A549 (cell line): ENCODE data around the gene KCNB1. TPM values are rescaled to one million over a fixed set of nuclear protein-coding genes. Genes with fewer than 3 reads are reported as not detected.

Experiments
- ATAC-seq, 2 experiments: fragments of 200-7000 bp in 1 of 2; fragments of >200 bp in 1 of 2; cut with Nextera tagmentation in 1 of 2; cut with Tn5 transposase in 1 of 2; 3 replicates each; pipeline versions ENCODE4 v1.8.0 to v1.9.1; 2018 to 2020; ENCODE audit warnings: mild to moderate bottlenecking in 1 of 2, moderate library complexity in 1 of 2
- CTCF ChIA-PET: fragments of 300-600 bp; sonication (Branson Sonifier 250); formaldehyde crosslinking; extraction: SDS; loops from one replicate; lab custom pipeline; 2021; ENCODE audit warnings: antibody characterized with exemption, inconsistent platforms; lab: Yijun Ruan, JAX
- POLR2A ChIA-PET: fragments of 350-600 bp; formaldehyde crosslinking; extraction: SDS; loops from one replicate; lab custom pipeline; 2021; ENCODE audit warnings: antibody characterized with exemption, inconsistent platforms; lab: Yijun Ruan, JAX
- DNase-seq, 2 experiments: peaks; one replicate each; pipeline versions ENCODE4 v3.0.0 to v3.0.0-alpha.2; 2011 to 2016; ENCODE audit warnings: low read depth in 1 of 2, low spot score in 1 of 2
- FAIRE-seq: peaks from 2 replicates; lab custom pipeline; 2011; peaks lifted over from hg19 to GRCh38; lab: Jason Lieb, UNC
- H3K27ac ChIP-seq, 2 experiments: fragments of >200 bp; sonication (Bioruptor Twin); formaldehyde crosslinking; 3 replicates each; pipeline ENCODE4 v1.5.1; 2016 to 2017
- H3K4me1 ChIP-seq: fragments of >200 bp; sonication (Bioruptor Twin); formaldehyde crosslinking; 3 replicates; pipeline ENCODE4 v1.6.1; 2016
- H3K4me2 ChIP-seq: fragments of >200 bp; sonication (Bioruptor Twin); formaldehyde crosslinking; 3 replicates; pipeline ENCODE4 v1.6.1; 2016
- H3K4me3 ChIP-seq: fragments of >200 bp; sonication (Bioruptor Twin); formaldehyde crosslinking; 3 replicates; pipeline ENCODE4 v1.5.1; 2016
- H3K9me3 ChIP-seq: fragments of >200 bp; sonication (Bioruptor Twin); formaldehyde crosslinking; 3 replicates; pipeline ENCODE4 v1.6.1; 2016
- ATOH8 ChIP-seq: fragments of 250-450 bp; sonication (Bioruptor Pico); IDR thresholded peaks from 2 replicates; pipeline ENCODE4 v1.5.0; 2020; ENCODE audit warnings: low read depth, mild to moderate bottlenecking, moderate library complexity
- BHLHE40 ChIP-seq: IDR thresholded peaks from 2 replicates; pipeline ENCODE4 v1.6.1; 2012; ENCODE audit warnings: low read depth, low read length, inconsistent platforms
- FOXS1 ChIP-seq: fragments of 250-450 bp; sonication (Bioruptor Pico); IDR thresholded peaks from 2 replicates; pipeline ENCODE4 v1.5.0; 2020; ENCODE audit warnings: mild to moderate bottlenecking, moderate library complexity
- HDAC2 ChIP-seq: fragments of 200-600 bp; sonication (generic); IDR thresholded peaks from 2 replicates; pipeline ENCODE4 v1.6.1; 2016
- HES2 ChIP-seq: fragments of >200 bp; sonication (Bioruptor Twin); formaldehyde crosslinking; IDR thresholded peaks from 2 replicates; pipeline ENCODE4 v1.6.1; 2016
- HEYL ChIP-seq: fragments of 250-450 bp; sonication (Bioruptor Pico); IDR thresholded peaks from 2 replicates; pipeline ENCODE4 v1.8.0; 2021; ENCODE audit warnings: mild to moderate bottlenecking, moderate library complexity
- HOXA7 ChIP-seq: fragments of 250-450 bp; sonication (Bioruptor Pico); IDR thresholded peaks from 2 replicates; pipeline ENCODE4 v1.5.0; 2020; ENCODE audit warnings: mild to moderate bottlenecking, moderate library complexity
- HOXB13 ChIP-seq: fragments of 250-450 bp; sonication (Bioruptor Pico); IDR thresholded peaks from 2 replicates; pipeline ENCODE4 v1.5.0; 2020; ENCODE audit warnings: low read depth, mild to moderate bottlenecking, moderate library complexity
- HOXB5 ChIP-seq: fragments of 250-450 bp; sonication (Bioruptor Pico); IDR thresholded peaks from 2 replicates; pipeline ENCODE4 v1.5.0; 2020; ENCODE audit warnings: mild to moderate bottlenecking, moderate library complexity
- JUNB ChIP-seq: fragments of >200 bp; sonication (Bioruptor Twin); formaldehyde crosslinking; IDR thresholded peaks from 2 replicates; pipeline ENCODE4 v1.6.1; 2016
- MAX ChIP-seq: IDR thresholded peaks from 2 replicates; pipeline ENCODE4 v1.6.1; 2012
- MAZ ChIP-seq: fragments of 150-350 bp; IDR thresholded peaks from 2 replicates; pipeline ENCODE4 v1.6.1; 2014; ENCODE audit warnings: antibody characterized with exemption, low read depth, low read length, borderline replicate concordance
- NFE2L2 ChIP-seq: fragments of 150-350 bp; conservative IDR thresholded peaks from 2 replicates; pipeline ENCODE4 v1.6.1; 2014; ENCODE audit warnings: low read length
- NPAS2 ChIP-seq: fragments of 250-450 bp; sonication (Bioruptor Pico); IDR thresholded peaks from 2 replicates; pipeline ENCODE4 v1.8.0; 2022; ENCODE audit warnings: mild to moderate bottlenecking, moderate library complexity, borderline replicate concordance
- NR3C1 ChIP-seq: fragments of >200 bp; sonication (Bioruptor Twin); formaldehyde crosslinking; IDR thresholded peaks from 3 replicates; pipeline ENCODE4 v1.6.1; 2017
- POLR2A ChIP-seq: IDR thresholded peaks from 2 replicates; pipeline ENCODE4 v1.6.1; 2012; ENCODE audit warnings: mild to moderate bottlenecking, low read length
- RARB ChIP-seq: fragments of 250-450 bp; sonication (Bioruptor Pico); IDR thresholded peaks from 2 replicates; pipeline ENCODE4 v1.8.0; 2021; ENCODE audit warnings: mild to moderate bottlenecking, moderate library complexity
- REST ChIP-seq: fragments of 200-600 bp; sonication (generic); IDR thresholded peaks from 2 replicates; pipeline ENCODE4 v1.6.1; 2016; ENCODE audit warnings: antibody characterized with exemption, mild to moderate bottlenecking, moderate library complexity
- RNF2 ChIP-seq: fragments of 200-600 bp; sonication (generic); IDR thresholded peaks from 2 replicates; pipeline ENCODE4 v1.6.1; 2016; ENCODE audit warnings: low read depth, mild to moderate bottlenecking, antibody characterized with exemption, moderate library complexity, borderline replicate concordance
- SREBF2 ChIP-seq: fragments of 450-650 bp; IDR thresholded peaks from 2 replicates; pipeline ENCODE4 v1.6.1; 2014; ENCODE audit warnings: mild to moderate bottlenecking, moderate library complexity
- TFCP2L1 ChIP-seq: fragments of 250-450 bp; sonication (Bioruptor Pico); IDR thresholded peaks from 2 replicates; pipeline ENCODE4 v1.5.0; 2021; ENCODE audit warnings: mild to moderate bottlenecking
- TP53 ChIP-seq: fragments of 250-450 bp; sonication (Bioruptor Pico); IDR thresholded peaks from 2 replicates; pipeline ENCODE4 v1.5.0; 2021; ENCODE audit warnings: mild to moderate bottlenecking, moderate library complexity
- USF2 ChIP-seq: fragments of 450-650 bp; IDR thresholded peaks from 2 replicates; pipeline ENCODE4 v1.6.1; 2014; ENCODE audit warnings: antibody characterized with exemption
- ZSCAN20 ChIP-seq: fragments of 250-450 bp; sonication (Bioruptor Pico); IDR thresholded peaks from 2 replicates; pipeline ENCODE4 v1.8.0; 2022; ENCODE audit warnings: mild to moderate bottlenecking, moderate library complexity
- WGBS: methylation state at CpG from one replicate; pipeline ENCODE4 v1.1.6; 2017; ENCODE audit errors: missing lambda C conversion rate; 5-methylcytosine and 5-hydroxymethylcytosine counted together
- polyA plus RNA-seq, 4 experiments: library from polyadenylated mRNA; depleted of rRNA in 3 of 4; stranded (reverse); fragments of >200 nt; fragmentation: RNase III in 1 of 4; extraction: RNeasy Plus Mini Kit Qiagen cat#74134 plus additional on column Dnase treatment in 1 of 4; gene quantifications; 2 replicates in 3 of 4; 3 replicates in 1 of 4; pipeline ENCODE4 v1.2.3, GENCODE V29; 2011 to 2017

KCNB1 gene
- polyA plus RNA-seq, 2 of the 4 experiments (the other 2 are of a cell fraction) = 0.12 to 0.28 TPM

GRCh38 chr20:49391404-49392245, 90.8 kb downstream of the KCNB1 start:
- no peak for FAIRE-seq
- Histone ChIP-seq H3K27ac (no peak overlapping the region), H3K4me1 (peaks cover 4% of the 10 kb centered on the region; the same call in 2 of the 3 replicates), H3K9me3 (no peaks in the 10 kb centered on the region), H3K4me2 (no peak overlapping the region), H3K4me3 (no peak overlapping the region)
- 46% methylated on average over 7 of the region's 7 CpGs for WGBS
- DNase-seq = no peak
- ChIA-PET CTCF (no interaction called here), POLR2A (no interaction called here)
- no peak for TF ChIP-seq ATOH8 (CRISPR knock-in tag)
- TF ChIP-seq USF2 = no peak
- TF ChIP-seq HOXA7 = no peak
- no peak for TF ChIP-seq HOXB13 (CRISPR knock-in tag)
- TF ChIP-seq HES2 = no peak
- no peak for TF ChIP-seq SREBF2
- TF ChIP-seq MAX = no peak
- TF ChIP-seq REST = no peak
- no peak for TF ChIP-seq POLR2A
- no peak for TF ChIP-seq RARB (CRISPR knock-in tag)
- no peak for TF ChIP-seq HEYL (CRISPR knock-in tag)
- no peak for TF ChIP-seq FOXS1
- TF ChIP-seq TFCP2L1 (CRISPR knock-in tag) = no peak
- no peak for TF ChIP-seq HDAC2
- no peak for TF ChIP-seq JUNB
- TF ChIP-seq NR3C1 = no peak
- TF ChIP-seq NFE2L2 = no peak
- no peak for ATAC-seq

- H3K4me1 ChIP-seq = peaks cover 4% of the 10 kb centered on the region; the same call in 2 of the 3 replicates
- no peak for ATAC-seq
- no peak for TF ChIP-seq RNF2
- no peak for TF ChIP-seq NPAS2 (CRISPR knock-in tag)
- no peak for TF ChIP-seq TFCP2L1 (CRISPR knock-in tag)
- no peak for TF ChIP-seq TP53 (CRISPR knock-in tag)
- TF ChIP-seq ZSCAN20 (CRISPR knock-in tag) = no peak
- TF ChIP-seq BHLHE40 = no peak
- no peak for TF ChIP-seq HOXB5
- no peak for TF ChIP-seq MAZ
- H3K27ac ChIP-seq = no peak overlapping the region
- no peak for FAIRE-seq
- H3K4me3 ChIP-seq = no peak overlapping the region
- no peak overlapping the region for H3K4me2 ChIP-seq
- CTCF ChIA-PET = interaction anchor here (0.6 to 2.0 kb wide), 8 partner anchors 10 to 218 kb away, joined by 3 to 6 read pairs (median 4); no protein-coding TSS in a partner anchor
- no peaks in the 10 kb centered on the region for H3K9me3 ChIP-seq
- 75% methylated on average over 2 of the region's 2 CpGs for WGBS
- POLR2A ChIA-PET = no interaction called here
- no peak for DNase-seq
Measured at GRCh38 chr20:49389854-49390253, 92.6 kb downstream of the KCNB1 start.
